GM13976 (cell line): Measurements from ENCODE around the gene DENND4C.

ENCODE experiments used
- DNase-seq: peaks from one replicate; pipeline ENCODE4 v3.0.0; 2012; ENCODE audit warnings: low spot score
- in situ Hi-C: fragments of 300-500 bp; cut with MboI; formaldehyde crosslinking; loops from one replicate; pipeline ENCODE4 v1.12.0; 2022; ENCODE audit warnings: low sequenced_read_pairs, mixed read lengths, inconsistent platforms; ENCODE audit not compliant: unreplicated experiment
- TF ChIP-seq, protein P1 (sequence below): IDR thresholded peaks from 2 replicates; pipeline ENCODE4 v1.5.1; 2012; ENCODE audit warnings: borderline replicate concordance, mild to moderate bottlenecking; ENCODE audit not compliant: insufficient read depth; ENCODE audit errors: extremely low read depth, missing control alignments, control extremely low read depth

Gene DENND4C

DNA sequence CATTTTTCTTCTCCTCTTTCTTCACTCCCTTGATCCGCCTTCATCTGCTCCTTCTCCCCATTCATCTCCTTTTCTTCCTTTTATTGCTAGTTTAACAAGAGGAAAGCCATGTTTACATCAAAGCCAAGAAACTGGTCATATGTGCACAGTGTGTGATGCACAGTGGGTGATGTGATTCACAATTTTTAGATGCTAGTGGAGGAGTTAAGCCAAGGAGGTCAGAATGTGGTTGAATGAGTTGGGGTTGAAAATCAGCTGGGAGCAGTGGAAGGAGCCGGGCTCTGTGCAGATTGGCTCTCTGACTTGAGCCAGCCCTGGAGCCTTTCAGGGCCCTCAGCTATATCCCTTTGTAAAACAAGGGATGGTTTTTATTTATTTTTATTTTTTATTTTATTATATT, 185.7 kb downstream of the DENND4C start:
- TF ChIP-seq, protein P1, sequence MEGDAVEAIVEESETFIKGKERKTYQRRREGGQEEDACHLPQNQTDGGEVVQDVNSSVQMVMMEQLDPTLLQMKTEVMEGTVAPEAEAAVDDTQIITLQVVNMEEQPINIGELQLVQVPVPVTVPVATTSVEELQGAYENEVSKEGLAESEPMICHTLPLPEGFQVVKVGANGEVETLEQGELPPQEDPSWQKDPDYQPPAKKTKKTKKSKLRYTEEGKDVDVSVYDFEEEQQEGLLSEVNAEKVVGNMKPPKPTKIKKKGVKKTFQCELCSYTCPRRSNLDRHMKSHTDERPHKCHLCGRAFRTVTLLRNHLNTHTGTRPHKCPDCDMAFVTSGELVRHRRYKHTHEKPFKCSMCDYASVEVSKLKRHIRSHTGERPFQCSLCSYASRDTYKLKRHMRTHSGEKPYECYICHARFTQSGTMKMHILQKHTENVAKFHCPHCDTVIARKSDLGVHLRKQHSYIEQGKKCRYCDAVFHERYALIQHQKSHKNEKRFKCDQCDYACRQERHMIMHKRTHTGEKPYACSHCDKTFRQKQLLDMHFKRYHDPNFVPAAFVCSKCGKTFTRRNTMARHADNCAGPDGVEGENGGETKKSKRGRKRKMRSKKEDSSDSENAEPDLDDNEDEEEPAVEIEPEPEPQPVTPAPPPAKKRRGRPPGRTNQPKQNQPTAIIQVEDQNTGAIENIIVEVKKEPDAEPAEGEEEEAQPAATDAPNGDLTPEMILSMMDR, result no peak
- in situ Hi-C loops, result no loop called here
- DNase-seq, result no peak

GRCh38 chr9:19420877-19421276, 190.4 kb downstream of the DENND4C start:
- TF ChIP-seq, protein P1, result no peak
- in situ Hi-C loops, result no loop called here
- DNase-seq, result no peak
